ENCODE measurements around the gene TEX28.

DNA sequence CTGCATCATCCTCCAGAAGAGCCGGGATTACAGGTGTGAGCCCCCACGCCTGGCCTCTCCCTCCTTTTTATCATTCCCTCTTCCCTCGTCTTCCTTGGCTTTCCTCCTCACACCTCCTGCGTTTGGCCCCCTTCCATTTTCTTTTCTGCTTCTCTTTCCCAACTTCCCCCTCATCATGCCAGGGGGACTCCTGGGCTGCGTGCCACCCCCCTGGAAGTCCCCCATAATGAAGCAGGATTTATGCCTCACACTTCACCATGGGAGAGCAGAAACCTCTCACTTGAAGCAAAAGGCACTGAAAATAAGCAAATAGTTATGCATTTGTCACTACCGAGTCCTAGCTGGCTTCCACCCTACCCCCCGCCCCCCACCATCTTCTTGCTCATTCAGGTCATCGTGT is 8.6 kb upstream of the TEX28 start:
- TF ChIP-seq, protein P1, sequence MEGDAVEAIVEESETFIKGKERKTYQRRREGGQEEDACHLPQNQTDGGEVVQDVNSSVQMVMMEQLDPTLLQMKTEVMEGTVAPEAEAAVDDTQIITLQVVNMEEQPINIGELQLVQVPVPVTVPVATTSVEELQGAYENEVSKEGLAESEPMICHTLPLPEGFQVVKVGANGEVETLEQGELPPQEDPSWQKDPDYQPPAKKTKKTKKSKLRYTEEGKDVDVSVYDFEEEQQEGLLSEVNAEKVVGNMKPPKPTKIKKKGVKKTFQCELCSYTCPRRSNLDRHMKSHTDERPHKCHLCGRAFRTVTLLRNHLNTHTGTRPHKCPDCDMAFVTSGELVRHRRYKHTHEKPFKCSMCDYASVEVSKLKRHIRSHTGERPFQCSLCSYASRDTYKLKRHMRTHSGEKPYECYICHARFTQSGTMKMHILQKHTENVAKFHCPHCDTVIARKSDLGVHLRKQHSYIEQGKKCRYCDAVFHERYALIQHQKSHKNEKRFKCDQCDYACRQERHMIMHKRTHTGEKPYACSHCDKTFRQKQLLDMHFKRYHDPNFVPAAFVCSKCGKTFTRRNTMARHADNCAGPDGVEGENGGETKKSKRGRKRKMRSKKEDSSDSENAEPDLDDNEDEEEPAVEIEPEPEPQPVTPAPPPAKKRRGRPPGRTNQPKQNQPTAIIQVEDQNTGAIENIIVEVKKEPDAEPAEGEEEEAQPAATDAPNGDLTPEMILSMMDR (IDR thresholded peaks at IDR 0.05), result no peak
- TF ChIP-seq POLR2A (IDR thresholded peaks at IDR 0.05), result no peak

Data from right lobe of liver (tissue), 4 donors.